NCI-H1436 (cell line): ENCODE results near the gene MGLL.
"Not testable (repeated sequence)": the region's sequence is repeated elsewhere in the genome, so short reads cannot be mapped to it uniquely, and the experiment has no call there.

Source experiments
- DNase-seq: peaks from one replicate; lab custom pipeline; 2025; lab: John Stamatoyannopoulos, UW

The MGLL gene

DNA sequence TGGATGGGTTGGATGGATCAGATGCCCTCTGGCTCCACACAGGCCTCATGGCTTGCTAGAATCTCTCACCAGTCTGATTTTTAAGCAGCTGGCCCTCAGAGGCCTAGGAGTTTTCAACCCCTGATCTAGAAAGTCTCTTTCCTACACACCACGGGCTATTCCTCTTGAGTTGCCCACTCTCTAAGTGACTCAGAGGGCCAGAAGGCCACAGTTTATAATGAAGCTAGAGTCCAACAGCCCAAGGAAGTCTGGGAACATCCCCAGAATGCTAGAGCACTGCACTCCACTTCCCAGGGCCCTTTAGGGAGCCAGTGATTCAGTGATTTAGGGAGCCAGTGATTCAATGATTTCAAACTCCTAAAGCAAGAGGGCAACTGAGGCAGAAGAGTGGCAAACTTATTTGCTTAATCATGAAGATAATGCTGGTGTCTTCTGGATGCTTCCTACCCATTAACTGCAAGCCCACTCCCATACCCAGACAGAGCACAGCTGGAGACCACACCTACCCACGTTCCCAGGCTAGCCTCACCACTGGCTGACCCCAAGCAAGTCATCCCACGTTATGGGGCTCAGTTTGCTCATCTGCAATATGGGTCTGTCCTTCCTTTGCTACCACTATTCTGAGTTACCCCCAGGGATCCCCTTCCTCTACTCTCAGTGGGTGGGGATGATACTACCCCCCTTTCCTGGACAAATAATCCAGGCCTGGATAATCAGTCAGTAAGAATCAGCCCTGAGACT, 112.8 kb downstream of the MGLL start:
- no peak for DNase-seq

DNA sequence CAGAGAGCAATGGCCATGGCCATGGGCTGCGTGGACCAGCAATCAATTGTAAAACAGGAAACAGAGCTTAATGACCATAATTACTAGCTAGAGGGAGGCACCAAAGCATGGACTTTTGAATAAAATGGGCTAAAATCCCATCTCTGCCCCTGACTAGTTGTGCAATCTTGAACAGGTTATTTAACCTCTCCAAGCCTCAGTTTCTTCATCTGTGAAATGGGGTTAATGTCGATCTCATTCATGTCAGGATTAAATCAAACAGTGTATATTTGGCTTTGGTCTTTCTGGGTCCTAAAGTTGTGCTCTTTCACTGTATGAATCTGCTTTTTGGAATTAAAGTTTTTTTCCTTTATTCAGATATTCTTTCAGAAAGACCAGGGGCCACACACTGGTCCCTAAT, 113.5 kb downstream of the MGLL start:
- DNase-seq = no peak

DNA sequence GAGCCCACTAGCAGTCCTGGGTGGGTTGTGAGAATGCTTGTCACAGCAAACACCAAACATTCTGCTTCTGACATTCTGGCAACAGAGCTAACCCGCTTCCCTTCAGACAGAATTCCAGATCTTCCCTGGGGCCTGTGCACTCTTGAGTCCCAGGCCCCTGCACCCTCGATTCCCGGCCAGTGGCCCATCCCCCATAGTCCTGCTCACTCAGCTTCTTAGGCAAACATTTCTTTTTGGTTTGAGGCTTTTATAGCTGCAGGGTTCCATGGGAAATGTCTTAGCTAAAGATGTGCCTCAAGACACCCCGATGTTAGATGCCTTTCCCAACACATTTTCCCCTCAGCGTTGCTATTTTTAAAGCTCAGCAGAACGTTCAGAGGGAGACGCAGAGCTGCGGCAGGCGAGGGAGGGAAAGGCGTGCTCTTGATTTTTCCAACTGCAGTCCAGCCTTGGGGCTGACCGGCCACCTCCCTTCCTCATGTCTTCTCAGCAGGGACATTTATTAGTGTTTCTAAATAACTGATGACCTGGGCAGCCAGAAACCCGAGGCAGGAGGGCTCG, 114.4 kb downstream of the MGLL start:
- DNase-seq = no peak

GRCh38 chr3:127706785-127707351, 115.4 kb downstream of the MGLL start:
- no peak for DNase-seq

GRCh38 chr3:127706312-127706711, 116.0 kb downstream of the MGLL start:
- DNase-seq = no peak

DNA sequence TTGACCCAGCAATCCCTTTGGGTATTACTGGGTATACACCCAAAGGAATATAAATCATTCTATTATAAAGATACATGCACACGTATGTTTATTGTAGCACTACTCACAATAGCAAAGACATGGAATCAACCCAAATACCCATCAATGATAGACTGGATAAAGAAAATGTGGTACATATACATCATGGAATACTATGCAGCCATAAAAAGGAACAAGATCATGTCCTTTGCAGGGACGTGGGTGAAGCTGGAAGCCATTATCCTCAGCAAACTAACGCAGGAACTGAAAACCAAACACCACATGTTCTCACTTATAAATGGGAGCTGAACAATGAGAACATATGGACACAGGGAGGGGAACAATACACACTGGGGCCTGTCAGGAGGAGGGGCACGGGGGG, 117.5 kb downstream of the MGLL start:
- not testable (repeated sequence) for DNase-seq

GRCh38 chr3:127702151-127702578, 120.2 kb downstream of the MGLL start:
- DNase-seq = no peak

- no peak for DNase-seq
Measured at GRCh38 chr3:127701280-127701911, 120.9 kb downstream of the MGLL start.

DNA sequence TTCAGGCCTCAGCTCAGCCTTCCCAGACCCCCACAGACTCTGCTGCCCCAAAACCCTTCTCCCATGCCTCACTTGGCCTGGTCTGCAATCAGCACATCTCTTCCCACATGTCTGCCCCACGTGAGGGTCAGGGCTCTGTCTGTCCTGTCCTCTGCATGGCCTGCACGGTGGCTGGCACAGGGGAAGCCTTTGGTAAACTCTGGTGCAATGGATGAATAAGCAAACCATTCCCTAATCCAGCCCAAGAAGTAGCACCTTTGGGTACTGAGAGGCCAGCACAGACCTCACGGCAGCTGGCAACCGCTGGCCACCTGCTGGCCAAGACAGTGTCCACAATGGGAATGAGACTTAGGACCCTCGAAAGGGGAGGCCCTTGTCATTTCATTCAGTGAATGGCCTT, 121.9 kb downstream of the MGLL start:
- no peak for DNase-seq

DNA sequence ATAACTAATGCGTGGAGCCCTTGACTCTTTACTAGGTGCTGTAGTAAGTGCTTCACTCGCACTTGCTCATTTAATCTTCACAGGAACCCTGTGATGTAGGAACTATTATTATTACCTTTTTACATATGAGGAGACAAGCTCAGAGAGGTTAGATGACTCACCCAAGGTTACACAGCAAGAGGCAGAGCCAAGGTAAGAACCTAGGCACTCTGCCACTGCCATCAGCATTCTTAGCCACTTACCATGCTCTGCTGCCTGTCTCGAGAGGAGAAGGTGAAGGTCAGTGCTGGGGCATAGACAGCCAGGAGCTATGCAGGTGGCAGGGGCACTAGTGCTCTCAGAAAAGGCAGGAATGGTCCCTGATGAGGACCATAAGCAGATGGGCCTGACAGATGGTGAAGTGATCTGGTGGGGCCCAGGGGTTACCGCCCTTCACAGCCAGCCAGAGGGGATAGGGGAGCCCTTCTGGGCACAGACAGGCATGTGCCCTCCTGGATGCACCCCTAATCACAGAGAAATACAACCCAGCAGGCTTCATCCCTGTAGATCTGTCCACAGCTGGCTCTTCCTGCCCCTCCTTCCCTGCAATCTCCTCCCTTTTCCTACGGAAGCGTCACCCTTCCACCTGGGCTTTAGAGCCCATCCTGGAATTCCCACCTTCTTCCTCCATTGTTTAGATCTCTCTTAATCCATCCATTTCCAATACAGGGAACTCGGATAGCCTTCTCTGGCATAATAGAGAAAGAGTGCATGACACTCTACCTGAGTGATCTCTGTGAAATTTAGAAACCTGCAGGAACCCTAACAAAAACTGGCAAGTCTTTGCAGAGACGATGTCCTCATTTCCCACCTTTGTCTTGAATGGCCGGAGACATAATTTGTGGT, 122.7 kb downstream of the MGLL start:
- DNase-seq = no peak

GRCh38 chr3:127698691-127699415, 123.5 kb downstream of the MGLL start:
- no peak for DNase-seq

DNA sequence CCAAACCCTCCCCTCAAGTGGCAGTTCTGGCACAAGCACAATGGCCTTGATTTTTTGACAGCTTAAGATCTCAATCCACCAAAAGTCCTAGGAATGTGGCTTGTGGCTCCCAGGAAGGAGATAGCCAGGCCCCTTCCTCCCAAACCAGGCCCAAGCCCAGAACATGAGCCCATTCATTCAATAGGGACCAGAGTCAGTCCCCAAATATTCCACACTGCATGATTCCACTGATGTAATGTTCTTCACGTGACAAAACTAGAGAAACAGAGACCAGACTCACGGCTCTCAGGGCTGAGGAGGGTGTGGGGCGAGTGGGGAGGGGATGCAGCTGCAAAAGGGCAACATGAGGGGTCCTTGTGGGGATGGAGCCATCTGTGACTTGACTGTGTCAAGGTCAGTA, 124.0 kb downstream of the MGLL start:
- no peak for DNase-seq

- peak; percentile 89 for DNase-seq
Measured at GRCh38 chr3:127697551-127698240, 124.6 kb downstream of the MGLL start.

DNA sequence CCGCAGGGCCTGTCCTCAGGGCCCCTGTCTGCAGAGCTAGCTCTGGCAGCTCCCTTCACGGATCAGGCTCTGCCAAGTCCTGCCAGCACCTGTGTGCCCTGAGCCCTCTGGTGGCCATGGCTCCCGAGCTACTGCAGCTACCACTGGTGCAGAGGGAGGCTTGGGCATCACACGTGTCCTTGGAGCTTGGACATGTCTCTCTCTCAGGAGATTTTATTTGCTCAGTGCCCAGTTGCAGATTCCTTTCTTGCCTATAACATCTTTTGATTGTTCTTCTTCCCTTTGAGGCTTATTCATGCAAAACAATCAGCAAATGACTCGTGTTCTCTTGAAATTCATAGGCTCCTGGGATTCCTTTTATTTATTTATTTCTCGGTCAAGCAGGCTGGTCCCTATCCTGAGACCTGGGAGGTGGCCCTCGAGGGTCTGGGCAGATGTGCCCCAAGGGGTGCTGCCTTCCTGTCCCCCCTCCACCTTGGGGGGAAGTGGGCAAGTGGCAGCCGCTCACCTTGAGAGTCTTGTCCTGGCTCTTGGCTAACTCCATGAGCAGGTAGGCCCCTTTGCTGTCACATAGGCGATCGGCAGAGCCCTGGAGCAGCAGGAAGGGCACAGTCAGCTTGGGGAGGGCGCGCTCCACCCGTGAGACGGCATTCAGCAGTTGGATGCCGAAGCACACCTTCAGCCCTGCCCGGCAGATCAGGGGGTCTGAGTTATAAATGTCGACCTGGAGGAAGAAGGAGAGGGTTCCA, 127.7 kb downstream of the MGLL start:
- peak; percentile 64 for DNase-seq

DNA sequence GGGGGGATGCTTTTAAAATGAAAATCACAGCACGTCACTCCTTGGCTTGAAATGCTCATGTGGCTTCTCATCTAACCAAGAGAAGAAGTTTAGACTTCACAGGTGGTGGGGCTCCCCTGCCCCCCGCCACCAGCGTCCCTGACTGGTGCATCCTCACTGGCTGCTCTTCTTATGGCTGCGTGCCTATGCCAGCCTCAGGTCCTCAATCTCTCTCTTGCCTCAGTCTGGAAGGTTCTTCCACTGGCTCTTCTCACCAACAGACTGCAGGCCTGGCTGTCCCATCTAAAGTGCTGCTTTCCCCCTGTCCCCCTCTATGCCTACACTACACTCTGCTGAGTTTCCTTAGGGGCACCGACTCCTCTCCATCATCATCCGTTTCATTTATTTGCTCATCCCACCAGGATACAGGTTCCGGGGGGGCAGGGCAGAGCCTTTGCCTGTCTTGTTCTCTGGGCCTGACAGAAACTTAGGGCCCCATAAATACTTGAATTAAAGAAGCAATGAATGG, 128.9 kb downstream of the MGLL start:
- DNase-seq = no peak

DNA sequence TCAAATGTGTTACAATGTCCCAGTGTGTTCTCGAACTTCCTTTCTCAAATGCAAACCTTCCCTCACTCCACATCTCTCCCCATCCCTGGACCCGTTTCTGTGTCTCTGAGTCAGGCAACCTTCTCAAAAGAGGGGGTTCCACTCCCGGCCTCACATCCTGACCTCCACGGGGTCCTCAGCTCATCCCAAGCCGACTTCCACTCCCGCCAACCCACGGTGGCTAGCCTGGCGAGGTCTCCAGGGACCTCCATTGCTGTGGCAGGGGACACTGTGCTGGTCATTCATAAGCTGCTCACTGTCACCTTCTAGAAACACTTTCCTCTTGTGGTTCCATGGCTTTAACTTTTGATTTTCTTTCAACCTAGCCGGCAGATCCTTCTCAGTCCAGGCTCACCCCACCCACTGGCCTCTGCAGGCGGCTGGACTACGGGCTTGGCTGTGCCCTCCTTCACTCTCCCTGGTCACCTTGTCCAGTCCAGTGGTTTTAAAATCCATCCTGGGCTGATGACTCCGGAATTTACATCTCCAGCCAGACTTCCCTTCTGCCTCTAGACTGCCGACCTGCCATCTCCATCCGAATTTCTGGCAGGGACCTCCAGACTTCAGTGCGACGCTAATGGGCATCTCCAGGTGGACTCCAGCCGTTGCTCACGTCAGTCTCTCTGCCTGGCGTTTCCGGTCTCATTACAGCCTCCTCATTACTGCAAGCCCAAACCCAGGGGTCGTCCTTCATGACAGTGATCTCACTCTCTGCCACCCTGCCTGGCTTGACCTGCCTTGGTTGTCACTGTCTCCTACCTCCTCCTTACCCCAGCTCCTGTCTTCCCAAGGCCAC, 129.6 kb downstream of the MGLL start:
- no peak for DNase-seq

DNA sequence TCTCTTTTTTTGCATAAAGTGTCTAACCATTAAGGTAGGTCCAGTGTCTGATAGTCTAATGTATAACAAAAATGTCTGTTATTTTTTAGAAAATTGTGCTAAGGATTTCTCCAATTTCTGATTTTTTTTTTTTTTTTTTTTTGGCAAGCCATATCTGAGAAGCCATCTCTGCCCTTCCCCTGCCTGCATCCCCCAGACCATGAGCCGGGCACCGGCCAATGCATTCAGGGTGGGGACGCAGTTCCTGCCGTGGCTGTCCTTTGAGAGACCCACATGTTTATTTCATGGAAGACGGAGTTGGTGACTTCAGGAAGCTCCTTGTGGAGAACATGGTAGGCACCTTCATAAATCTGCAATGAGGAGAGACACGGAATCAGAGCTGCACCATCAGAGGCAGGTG, 130.3 kb downstream of the MGLL start:
- no peak for DNase-seq

DNA sequence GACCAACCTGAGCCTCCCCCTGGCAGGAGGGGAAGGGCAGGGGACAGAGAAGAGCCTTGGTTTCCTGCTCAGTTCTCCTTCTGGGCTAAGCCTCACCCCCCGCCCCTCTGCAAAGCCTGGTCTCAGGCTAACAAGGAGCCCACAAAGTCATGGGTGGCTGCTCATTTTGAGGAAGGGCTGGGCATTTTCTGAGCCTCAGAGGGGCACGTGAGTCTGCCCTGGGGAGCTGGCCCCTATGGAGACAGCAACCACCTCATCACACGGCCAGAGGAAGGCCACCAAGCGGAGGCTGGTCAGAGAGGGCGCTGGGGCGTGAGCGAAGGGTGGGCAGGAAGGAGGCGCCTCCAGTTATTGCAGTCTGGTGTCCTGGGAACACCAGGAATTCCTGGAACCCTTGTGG, 130.8 kb downstream of the MGLL start:
- no peak for DNase-seq
